ENCODE results near the gene PGLYRP2.
A peak's percentile ranks its signal among the peaks of the same experiment; 100 is the strongest.

DNA sequence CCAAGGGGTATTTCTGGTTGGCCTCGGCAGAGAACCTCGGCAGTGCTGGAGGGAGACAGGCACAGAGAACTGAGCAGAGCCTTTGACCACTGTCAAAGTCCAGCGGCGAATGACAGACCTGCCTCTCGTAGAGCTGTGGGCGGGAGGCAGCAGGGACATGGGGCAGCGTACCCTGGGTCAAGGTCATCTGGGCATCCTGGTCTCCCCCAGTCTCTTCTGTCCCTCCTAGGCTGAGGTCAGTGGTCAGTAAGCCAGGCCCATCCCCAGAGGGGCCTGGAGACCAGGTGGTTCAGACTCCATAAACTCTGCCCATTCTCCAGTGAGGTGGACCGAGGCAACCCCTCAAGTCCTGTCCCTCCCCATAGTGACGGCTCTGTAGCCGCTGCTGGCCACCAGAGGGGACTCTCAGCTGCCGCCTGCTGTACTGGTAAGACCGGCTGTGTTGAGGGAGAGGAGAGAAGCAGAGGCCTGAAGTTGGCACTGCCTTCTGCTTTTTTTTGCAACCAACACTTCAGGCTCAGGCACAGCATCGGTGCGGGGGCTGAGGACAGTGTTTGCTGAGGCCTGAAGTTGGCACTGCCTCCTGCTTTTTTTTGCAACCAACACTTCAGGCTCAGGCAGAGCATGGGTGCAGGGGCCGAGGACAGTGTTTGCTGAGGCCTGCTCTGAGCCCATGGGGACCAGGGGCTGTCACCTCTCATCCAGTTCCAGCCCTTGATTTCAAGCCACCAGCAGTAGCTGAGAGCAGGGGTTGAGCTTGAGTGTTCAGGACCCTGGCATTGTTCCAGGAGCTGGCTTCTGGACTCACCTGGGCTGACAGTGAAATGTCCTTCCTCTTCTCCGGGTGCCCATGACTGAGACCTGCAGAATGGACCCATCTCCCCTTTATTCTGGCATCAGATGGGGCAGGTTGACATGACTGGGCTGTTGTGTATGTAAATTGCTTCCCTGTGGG, at the start of gene PGLYRP2:
- TF ChIP-seq, protein P1, sequence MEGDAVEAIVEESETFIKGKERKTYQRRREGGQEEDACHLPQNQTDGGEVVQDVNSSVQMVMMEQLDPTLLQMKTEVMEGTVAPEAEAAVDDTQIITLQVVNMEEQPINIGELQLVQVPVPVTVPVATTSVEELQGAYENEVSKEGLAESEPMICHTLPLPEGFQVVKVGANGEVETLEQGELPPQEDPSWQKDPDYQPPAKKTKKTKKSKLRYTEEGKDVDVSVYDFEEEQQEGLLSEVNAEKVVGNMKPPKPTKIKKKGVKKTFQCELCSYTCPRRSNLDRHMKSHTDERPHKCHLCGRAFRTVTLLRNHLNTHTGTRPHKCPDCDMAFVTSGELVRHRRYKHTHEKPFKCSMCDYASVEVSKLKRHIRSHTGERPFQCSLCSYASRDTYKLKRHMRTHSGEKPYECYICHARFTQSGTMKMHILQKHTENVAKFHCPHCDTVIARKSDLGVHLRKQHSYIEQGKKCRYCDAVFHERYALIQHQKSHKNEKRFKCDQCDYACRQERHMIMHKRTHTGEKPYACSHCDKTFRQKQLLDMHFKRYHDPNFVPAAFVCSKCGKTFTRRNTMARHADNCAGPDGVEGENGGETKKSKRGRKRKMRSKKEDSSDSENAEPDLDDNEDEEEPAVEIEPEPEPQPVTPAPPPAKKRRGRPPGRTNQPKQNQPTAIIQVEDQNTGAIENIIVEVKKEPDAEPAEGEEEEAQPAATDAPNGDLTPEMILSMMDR (IDR thresholded peaks at IDR 0.05): peak in 2 of 3 donors; percentile 58 to 71
- TF ChIP-seq POLR2A (IDR thresholded peaks at IDR 0.05) (no peak), POLR2AphosphoS5 (IDR thresholded peaks at IDR 0.05) (no peak)
